Measurements from ENCODE around the gene EVI2B.

Gene EVI2B

GRCh38 chr17:31261601-31262000, 52.3 kb downstream of the EVI2B start:
- H3K4me3 ChIP-seq (replicated peaks; ENCODE audit: low read depth, low read length): no peak overlapping the region
- TF ChIP-seq, protein P1, sequence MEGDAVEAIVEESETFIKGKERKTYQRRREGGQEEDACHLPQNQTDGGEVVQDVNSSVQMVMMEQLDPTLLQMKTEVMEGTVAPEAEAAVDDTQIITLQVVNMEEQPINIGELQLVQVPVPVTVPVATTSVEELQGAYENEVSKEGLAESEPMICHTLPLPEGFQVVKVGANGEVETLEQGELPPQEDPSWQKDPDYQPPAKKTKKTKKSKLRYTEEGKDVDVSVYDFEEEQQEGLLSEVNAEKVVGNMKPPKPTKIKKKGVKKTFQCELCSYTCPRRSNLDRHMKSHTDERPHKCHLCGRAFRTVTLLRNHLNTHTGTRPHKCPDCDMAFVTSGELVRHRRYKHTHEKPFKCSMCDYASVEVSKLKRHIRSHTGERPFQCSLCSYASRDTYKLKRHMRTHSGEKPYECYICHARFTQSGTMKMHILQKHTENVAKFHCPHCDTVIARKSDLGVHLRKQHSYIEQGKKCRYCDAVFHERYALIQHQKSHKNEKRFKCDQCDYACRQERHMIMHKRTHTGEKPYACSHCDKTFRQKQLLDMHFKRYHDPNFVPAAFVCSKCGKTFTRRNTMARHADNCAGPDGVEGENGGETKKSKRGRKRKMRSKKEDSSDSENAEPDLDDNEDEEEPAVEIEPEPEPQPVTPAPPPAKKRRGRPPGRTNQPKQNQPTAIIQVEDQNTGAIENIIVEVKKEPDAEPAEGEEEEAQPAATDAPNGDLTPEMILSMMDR (IDR thresholded peaks at IDR 0.05; ENCODE audit: low read length, missing control alignments): no peak
- DNase-seq (ENCODE audit: low read depth): no peak

DNA sequence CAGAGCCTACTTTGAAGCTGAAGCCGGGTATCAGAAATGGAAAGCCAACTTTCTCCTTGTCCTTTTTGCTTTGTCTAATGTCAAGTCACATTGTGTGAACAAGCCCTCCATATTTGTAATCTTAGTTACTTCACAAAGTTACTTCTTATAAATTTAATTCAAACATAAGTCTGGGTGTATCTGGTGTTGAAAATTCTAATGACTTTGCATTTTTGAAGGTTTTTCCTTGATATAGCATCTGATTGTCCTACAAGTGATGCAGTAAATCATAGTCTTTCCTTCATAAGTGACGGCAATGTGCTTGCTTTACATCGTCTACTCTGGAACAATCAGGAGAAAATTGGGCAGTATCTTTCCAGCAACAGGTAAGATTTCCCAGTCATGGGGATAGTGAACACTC, 53.7 kb downstream of the EVI2B start:
- TF ChIP-seq, protein P1 (IDR thresholded peaks at IDR 0.05; ENCODE audit: low read length, missing control alignments): no peak
- H3K4me3 ChIP-seq (replicated peaks; ENCODE audit: low read depth, low read length): no peak overlapping the region
- no peak for DNase-seq (ENCODE audit: low read depth)

- no peak for DNase-seq (ENCODE audit: low read depth)
- TF ChIP-seq, protein P1 (IDR thresholded peaks at IDR 0.05; ENCODE audit: low read length, missing control alignments): no peak
- H3K4me3 ChIP-seq (replicated peaks; ENCODE audit: low read depth, low read length): no peak overlapping the region
These were observed 56.9 kb downstream of the EVI2B start for GRCh38 chr17:31256936-31257335.

DNA sequence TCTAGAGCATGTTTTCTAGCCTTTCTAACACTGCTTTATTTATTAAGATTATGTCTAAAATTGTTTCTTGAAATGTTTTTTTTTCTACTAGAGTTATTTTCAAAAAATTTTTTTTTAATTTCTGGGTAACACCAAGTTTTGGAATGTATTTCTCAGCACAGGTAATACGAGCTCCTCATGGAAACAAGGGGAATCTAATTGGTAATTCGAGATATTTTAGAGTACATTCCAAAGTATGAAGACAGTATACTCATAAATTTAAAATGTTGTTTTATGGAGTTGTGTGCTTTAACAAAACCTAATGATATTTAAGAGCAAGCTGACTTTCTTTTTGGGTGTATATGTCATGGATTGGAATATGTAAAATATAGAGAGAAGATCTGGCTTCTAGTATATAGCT, 59.2 kb downstream of the EVI2B start:
- TF ChIP-seq, protein P1 (IDR thresholded peaks at IDR 0.05; ENCODE audit: low read length, missing control alignments): no peak
- no peak for DNase-seq (ENCODE audit: low read depth)
- no peak overlapping the region for H3K4me3 ChIP-seq (replicated peaks; ENCODE audit: low read depth, low read length)

All from fibroblast of pulmonary artery (primary cell).